Naive thymus-derived CD8-positive, alpha-beta T cell (primary cell): Measurements from ENCODE around the gene KDM8. TPM values are rescaled to one million over a fixed set of nuclear protein-coding genes. Genes with fewer than 3 reads are reported as not detected.

Experiments used
- ATAC-seq, 2 donors: fragments of 150-1000 bp; cut with Tn5 transposase in 1 of 2; sonication (Bioruptor Pico), chemical (Tn5 transposase) in 1 of 2; 1 replicate in 1 of 2; 2 replicates in 1 of 2; pipeline ENCODE4 v1.10.0; 2021; ENCODE audit warnings: mild to moderate bottlenecking in 2 of 2, moderate library complexity in 2 of 2
- POLR2A ChIA-PET: fragments of 350-600 bp; sonication (Branson Sonifier 250); formaldehyde crosslinking; loops from one replicate; lab custom pipeline; 2021; ENCODE audit warnings: antibody characterized with exemption; lab: Charles Lee
- DNase-seq, 10 donors: peaks; one replicate each; pipeline versions ENCODE4 v3.0.0 to v3.0.0-alpha.2; 2020 to 2022
- H3K27ac Mint-ChIP-seq, 10 donors: one replicate each; pipeline ENCODE4 v1.8.0; 2020 to 2022; ENCODE audit warnings: mild to moderate bottlenecking in 10 of 10, mixed read lengths in 10 of 10, moderate library complexity in 4 of 10, inconsistent platforms in 1 of 10
- H3K27me3 Mint-ChIP-seq, 5 donors: one replicate each; pipeline ENCODE4 v1.8.0; 2021 to 2022; ENCODE audit warnings: mixed read lengths in 5 of 5
- H3K36me3 Mint-ChIP-seq, 3 donors: one replicate each; pipeline ENCODE4 v1.8.0; 2020 to 2022; ENCODE audit warnings: mixed read lengths in 3 of 3, mild to moderate bottlenecking in 2 of 3, inconsistent platforms in 1 of 3
- H3K4me1 Mint-ChIP-seq, 4 donors: one replicate each; pipeline ENCODE4 v1.8.0; 2021 to 2022; ENCODE audit warnings: mixed read lengths in 4 of 4
- H3K4me3 Mint-ChIP-seq, 10 donors: one replicate each; pipeline ENCODE4 v1.8.0; 2020 to 2022; ENCODE audit warnings: mild to moderate bottlenecking in 10 of 10, mixed read lengths in 10 of 10, moderate library complexity in 6 of 10, inconsistent platforms in 1 of 10
- H3K9me3 Mint-ChIP-seq, 9 donors: one replicate each; pipeline ENCODE4 v1.8.0; 2020 to 2022; ENCODE audit warnings: mixed read lengths in 9 of 9, mild to moderate bottlenecking in 3 of 9, inconsistent platforms in 1 of 9, moderate library complexity in 1 of 9
- polyA plus RNA-seq, 3 donors: library from polyadenylated mRNA; unstranded; fragments of 300-500 nt; fragmentation: Illumina TruSeq; gene quantifications; one replicate each; pipeline ENCODE4 v1.2.3, GENCODE V29; 2021
- total RNA-seq, 8 experiments: library from RNA in 2 of 8; stranded (reverse) in 2 of 8; gene quantifications; one replicate each; pipeline ENCODE4 v1.2.3 and lab custom pipeline; 2021 to 2026

KDM8 gene
- total and polyA plus RNA-seq, 5 experiments from 2014 or later: 3.8 to 35.0 (median 6.2) TPM

DNA sequence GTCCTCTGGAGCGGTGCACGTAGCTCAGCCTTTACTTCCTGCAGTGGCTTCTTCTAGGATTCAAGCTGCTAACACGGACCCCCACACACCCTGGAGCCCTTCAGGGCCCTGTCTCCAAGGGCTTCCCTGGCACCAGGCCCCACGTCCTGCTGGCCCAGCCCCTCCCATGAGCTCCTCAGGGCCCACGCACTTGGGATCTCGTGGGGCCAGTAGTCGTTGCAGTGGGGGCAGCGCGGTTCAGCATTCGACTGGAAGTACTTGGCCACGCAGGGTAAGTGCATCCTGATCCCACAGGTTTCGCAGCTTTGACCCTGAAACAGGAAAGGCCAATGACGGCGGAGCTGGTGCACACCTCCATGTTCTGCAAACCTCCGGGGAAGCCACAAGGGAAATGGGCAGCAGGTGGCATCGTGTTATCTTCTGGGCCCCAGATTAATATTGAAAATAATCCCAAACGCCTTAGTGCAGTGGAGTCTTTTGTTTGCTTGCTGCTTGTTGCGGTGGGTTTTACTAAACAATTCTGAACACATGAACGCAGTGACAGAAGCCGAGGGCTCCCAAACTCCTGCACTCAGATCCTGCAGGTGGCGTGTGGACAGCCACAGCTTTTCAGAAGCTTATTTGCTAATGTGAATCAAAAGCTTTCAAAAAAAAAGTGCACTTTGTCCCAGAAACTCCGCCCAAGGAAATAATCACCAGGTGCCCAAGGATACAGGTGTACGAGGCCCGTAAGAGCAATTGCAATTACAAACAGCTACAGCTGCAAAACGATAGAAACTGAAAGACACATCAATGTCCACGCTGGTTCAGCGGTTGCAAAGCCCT lies 22.4 kb downstream of the KDM8 start:
- peak overlapping the region in 2 of 10 donors; percentile 15 to 50 for H3K4me3 Mint-ChIP-seq

DNA sequence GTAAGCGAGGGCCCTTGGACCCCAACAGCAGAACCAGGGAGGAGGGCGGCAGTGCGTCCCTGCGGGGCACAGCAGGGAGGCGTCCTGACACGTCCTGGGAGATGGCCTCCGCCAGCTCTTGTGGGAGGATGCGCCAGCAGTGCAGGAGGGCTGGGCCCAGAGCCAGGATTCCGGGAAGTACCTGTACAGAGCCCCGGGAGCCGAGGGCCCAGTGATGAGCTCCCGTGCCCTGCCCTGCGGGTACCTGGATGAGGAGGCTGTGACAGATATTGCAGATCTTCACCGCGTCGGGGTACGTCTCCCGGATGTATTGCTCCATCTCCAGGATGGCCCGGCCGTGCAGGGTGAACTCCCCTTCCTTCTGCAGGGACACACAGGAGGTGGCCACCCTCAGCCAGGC lies 23.1 kb downstream of the KDM8 start:
- H3K27me3 Mint-ChIP-seq: no peaks in the 10 kb centered on the region
- H3K27ac Mint-ChIP-seq: peak overlapping the region; percentile 34 to 92 (median 84)
- H3K36me3 Mint-ChIP-seq: peaks cover 0 to 25% (median 2%) of the 10 kb centered on the region in 3 donors
- DNase-seq: no peak
- ATAC-seq: no peak
- H3K4me3 Mint-ChIP-seq: no peak overlapping the region
- H3K9me3 Mint-ChIP-seq: no peaks in the 10 kb centered on the region
- H3K4me1 Mint-ChIP-seq: peaks cover 24 to 60% (median 54%) of the 10 kb centered on the region in 4 donors
- POLR2A ChIA-PET: interaction anchor here (1.1 to 4.6 kb wide), 6 partner anchors 9 to 238 kb away, joined by 3 to 27 read pairs (median 6); partner anchors contain the start of gene KDM8

More for the DNA sequence above, 22.4 kb downstream of the KDM8 start:
- no peaks in the 10 kb centered on the region for H3K27me3 Mint-ChIP-seq
- DNase-seq: no peak
- POLR2A ChIA-PET: interaction anchor here (0.8 to 4.6 kb wide), 11 partner anchors 9 to 238 kb away, joined by 3 to 27 read pairs (median 5); partner anchors contain the start of gene KDM8
- H3K36me3 Mint-ChIP-seq: peaks cover 0 to 25% (median 2%) of the 10 kb centered on the region in 3 donors
- peaks cover 20 to 52% (median 48%) of the 10 kb centered on the region in 4 donors for H3K4me1 Mint-ChIP-seq
- no peak for ATAC-seq
- H3K27ac Mint-ChIP-seq: peak overlapping the region; percentile 34 to 90 (median 82)
- H3K9me3 Mint-ChIP-seq: no peaks in the 10 kb centered on the region

DNA sequence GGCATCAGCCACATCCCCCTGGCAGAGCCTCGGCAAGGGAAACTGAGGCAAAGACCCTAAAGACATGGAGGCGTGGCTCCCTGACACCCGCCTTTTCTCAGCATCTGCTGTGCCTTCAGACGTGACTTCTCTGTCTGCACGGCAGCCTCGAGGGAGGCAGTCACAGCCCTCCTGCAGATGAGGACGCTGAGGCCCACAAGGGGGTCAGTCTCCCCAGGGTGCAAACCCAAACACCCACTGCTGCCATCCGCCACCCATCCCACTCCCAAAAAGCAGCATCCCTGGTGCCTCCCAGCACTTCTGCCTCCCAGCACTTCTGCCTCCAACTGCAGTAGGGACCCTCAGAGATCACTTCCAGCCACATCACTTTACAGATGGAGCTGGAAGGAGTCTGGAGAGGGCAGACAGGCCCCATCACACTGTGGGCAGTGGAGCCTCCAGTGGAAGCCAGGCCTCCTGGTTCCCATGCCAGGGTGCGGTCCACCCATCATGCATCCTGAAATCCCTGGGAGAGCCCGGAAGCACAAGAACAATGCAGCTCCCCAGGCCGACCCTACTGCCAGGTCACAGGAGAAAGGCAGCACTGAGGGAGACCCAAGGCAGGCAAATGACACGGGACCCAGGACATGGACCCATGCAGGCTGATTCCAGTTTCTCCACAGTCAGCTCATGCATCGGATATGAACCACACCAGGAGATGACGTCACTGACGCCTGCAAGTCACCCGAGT lies 23.8 kb downstream of the KDM8 start:
- H3K27me3 Mint-ChIP-seq: no peaks in the 10 kb centered on the region
- H3K4me1 Mint-ChIP-seq: peaks cover 27 to 66% (median 60%) of the 10 kb centered on the region in 4 donors
- H3K36me3 Mint-ChIP-seq: peaks cover 0 to 25% (median 2%) of the 10 kb centered on the region in 3 donors
- H3K4me3 Mint-ChIP-seq: peak overlapping the region in 1 of 10 donors; percentile 33
- H3K9me3 Mint-ChIP-seq: no peaks in the 10 kb centered on the region
- POLR2A ChIA-PET: interaction anchor here (0.6 to 4.6 kb wide), 7 partner anchors 8 to 128 kb away, joined by 3 to 27 read pairs (median 5); partner anchors contain the start of gene KDM8
- DNase-seq (peak in 1 of 10 donors; percentile 2), ATAC-seq (no peak)
- H3K27ac Mint-ChIP-seq: peak overlapping the region; percentile 34 to 92 (median 81)

DNA sequence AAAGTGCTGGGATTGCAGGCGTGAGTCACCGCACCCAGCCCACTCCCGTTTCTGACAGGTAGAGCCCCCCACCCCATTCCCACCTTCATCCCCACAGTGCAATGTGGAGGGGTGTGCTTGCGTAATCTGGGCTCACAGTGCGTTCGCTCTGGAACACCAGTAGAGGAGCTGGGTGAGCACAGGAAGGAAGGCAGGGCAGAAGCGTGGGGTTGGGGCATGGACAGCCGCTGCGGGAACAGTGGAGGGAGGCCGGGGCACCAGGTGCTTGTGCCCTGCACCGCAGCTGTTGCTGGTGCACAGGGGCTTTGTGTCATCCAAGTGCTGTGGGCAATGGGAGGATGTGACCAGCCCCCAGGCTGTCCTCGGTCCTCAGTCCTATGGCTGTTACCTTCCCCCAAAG lies 24.7 kb downstream of the KDM8 start:
- DNase-seq (peak in 1 of 10 donors; percentile 8), ATAC-seq (no peak)
- no peaks in the 10 kb centered on the region for H3K27me3 Mint-ChIP-seq
- H3K27ac Mint-ChIP-seq: peak overlapping the region in 9 of 10 donors; percentile 32 to 100 (median 68)
- no peaks in the 10 kb centered on the region for H3K9me3 Mint-ChIP-seq
- H3K4me3 Mint-ChIP-seq: peak overlapping the region in 6 of 10 donors; percentile 7 to 67 (median 27)
- POLR2A ChIA-PET: interaction anchor here (0.8 to 4.6 kb wide), 4 partner anchors 15 to 222 kb away, joined by 3 to 27 read pairs (median 6); partner anchors contain the start of gene KDM8
- H3K4me1 Mint-ChIP-seq: peaks cover 35 to 75% (median 68%) of the 10 kb centered on the region in 4 donors
- peaks cover 0 to 25% (median 2%) of the 10 kb centered on the region in 3 donors for H3K36me3 Mint-ChIP-seq

DNA sequence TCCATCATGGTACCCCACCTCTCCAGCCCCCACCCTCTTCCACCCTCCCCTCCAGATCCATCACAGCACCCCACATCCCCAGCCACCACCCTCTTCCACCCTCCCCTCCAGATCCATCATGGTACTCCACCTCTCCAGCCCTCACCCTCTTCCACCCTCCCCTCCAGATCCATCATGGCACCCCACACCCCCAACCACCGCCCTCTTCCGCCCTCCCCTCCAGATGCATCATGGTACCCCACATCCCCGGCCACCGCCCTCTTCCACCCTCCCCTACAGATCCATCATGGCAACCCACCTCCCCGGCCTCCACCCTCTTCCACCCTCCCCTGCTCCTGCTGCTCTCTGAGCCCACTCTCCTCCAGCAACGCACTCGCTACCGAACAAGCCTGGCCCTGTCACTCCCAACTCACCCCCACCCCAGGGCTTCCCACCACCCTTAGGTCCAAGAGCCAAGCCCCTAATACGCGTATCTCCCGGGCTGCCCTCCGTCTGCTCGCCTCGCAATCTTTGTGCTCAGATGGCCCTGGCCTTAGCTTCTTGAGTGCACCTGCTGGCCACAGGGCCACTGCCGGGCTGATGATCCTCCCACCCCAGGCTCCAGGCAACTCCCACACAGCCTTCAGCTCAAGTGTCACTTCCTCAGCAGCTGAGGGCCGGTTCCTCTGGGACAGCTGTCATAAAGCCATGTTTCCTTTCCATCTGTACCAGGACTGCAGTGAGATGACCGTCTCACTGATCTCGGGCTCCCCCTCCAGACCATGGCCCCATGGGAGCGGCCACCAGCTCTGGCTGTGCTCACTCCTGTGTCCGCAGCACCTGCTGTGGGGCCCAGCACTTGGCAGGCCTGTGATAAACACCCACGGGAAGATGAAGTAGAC lies 25.5 kb downstream of the KDM8 start:
- DNase-seq (peak in 1 of 10 donors; percentile 50), ATAC-seq (no peak)
- Mint-ChIP-seq H3K27me3 (no peaks in the 10 kb centered on the region), H3K4me1 (peaks cover 38 to 83% (median 76%) of the 10 kb centered on the region in 4 donors), H3K27ac (peak overlapping the region; percentile 74 to 100 (median 94)), H3K36me3 (peaks cover 0 to 23% (median 2%) of the 10 kb centered on the region in 3 donors), H3K4me3 (peak overlapping the region in 8 of 10 donors; percentile 14 to 70 (median 40)), H3K9me3 (no peaks in the 10 kb centered on the region)
- POLR2A ChIA-PET: interaction anchor here (0.6 to 10.8 kb wide), 13 partner anchors 9 to 287 kb away, joined by 3 to 156 read pairs (median 4); partner anchors contain the start of gene KDM8

DNA sequence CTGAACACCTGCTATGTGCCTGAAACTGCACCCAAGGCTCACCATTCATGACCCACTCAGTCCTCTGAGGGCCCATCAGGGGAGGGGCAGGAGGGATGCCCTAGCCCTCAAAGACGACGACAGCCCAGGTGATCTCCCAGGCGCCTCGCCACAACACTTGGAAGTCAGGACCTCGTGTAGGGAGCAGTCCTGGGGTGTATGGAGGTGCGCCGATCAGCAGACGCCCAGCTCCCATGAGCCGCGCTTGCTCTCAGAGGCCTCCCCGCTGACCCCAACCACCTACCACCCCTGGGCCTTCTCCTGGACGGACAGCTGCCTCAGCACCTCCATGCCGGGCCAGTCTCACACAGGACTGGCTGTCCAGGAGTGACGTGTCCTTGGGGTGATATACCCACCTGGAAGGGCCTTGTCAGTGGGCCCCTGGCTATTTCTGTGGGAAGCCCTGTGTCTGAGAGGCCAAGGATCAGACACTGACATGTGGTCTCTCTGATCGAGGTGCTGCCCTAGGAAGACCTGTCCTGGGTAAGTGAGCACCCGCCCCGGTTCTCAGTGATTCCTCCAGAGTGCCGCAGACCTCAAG lies 26.7 kb downstream of the KDM8 start:
- Mint-ChIP-seq H3K4me3 (peak overlapping the region; percentile 66 to 91 (median 84)), H3K9me3 (no peaks in the 10 kb centered on the region), H3K4me1 (peaks cover 37 to 90% (median 83%) of the 10 kb centered on the region in 4 donors), H3K27me3 (no peaks in the 10 kb centered on the region), H3K27ac (peak overlapping the region; percentile 96 to 100 (median 98)), H3K36me3 (peaks cover 0 to 14% (median 4%) of the 10 kb centered on the region in 3 donors)
- POLR2A ChIA-PET: interaction anchor here (0.7 to 10.8 kb wide), 32 partner anchors 8 to 286 kb away, joined by 3 to 156 read pairs (median 6); partner anchors contain the start of genes IL21R, KDM8 and NSMCE1
- ATAC-seq (no peak), DNase-seq (peak in 1 of 10 donors; percentile 57)

DNA sequence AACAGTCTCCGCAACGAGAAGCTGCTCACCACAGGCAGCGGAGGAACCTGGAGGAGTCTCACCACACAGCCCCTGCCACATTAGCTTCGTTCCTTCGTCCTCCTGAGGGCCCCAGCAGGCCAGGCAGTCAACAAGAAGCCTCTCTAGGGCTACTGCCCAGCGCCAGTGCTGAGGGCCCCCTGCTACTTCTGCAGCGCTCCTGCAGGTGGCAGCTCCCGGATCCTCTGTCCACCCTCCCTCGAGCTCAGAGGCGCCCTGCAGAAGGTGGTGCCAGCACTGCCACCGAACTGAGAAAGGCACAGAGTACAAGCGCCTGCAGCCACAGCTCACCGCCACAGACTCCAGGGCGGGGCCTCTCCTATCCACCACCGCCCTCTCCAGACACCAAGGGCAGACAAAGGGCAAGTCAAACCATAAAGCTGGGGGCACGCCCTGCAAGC lies 27.3 kb downstream of the KDM8 start:
- H3K4me3 Mint-ChIP-seq: peak overlapping the region; percentile 66 to 91 (median 84)
- H3K9me3 Mint-ChIP-seq: no peaks in the 10 kb centered on the region
- H3K27me3 Mint-ChIP-seq: no peaks in the 10 kb centered on the region
- ATAC-seq: peak; percentile 57 to 58
- H3K4me1 Mint-ChIP-seq: peaks cover 41 to 90% (median 86%) of the 10 kb centered on the region in 4 donors
- H3K36me3 Mint-ChIP-seq: peaks cover 0 to 12% (median 4%) of the 10 kb centered on the region in 3 donors
- POLR2A ChIA-PET: interaction anchor here (0.6 to 10.8 kb wide), 30 partner anchors 8 to 285 kb away, joined by 3 to 156 read pairs (median 6); partner anchors contain the start of genes IL21R, KDM8 and NSMCE1
- DNase-seq: peak; percentile 53 to 90 (median 76)
- H3K27ac Mint-ChIP-seq: peak overlapping the region; percentile 96 to 100 (median 98)

DNA sequence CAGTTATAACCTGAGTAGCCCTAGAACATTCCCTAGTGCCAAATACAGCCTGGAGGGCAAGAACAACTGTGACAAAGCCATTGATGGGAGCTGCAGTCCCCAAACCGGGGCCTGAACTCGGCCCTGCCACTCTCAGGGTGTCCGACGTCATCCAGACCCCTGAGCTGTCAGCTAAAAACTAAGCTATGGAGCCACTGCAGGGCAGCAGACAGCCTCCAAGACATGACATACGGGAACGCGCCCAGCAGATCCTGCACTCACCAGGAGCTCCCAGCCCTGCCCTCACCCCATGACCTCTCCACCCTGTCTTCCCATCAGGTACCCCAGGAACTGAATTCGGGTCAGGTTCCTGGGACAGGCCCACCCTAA lies 28.4 kb downstream of the KDM8 start:
- DNase-seq (no peak), ATAC-seq (no peak)
- H3K9me3 Mint-ChIP-seq: no peaks in the 10 kb centered on the region
- no peaks in the 10 kb centered on the region for H3K27me3 Mint-ChIP-seq
- peaks cover 39 to 91% (median 84%) of the 10 kb centered on the region in 4 donors for H3K4me1 Mint-ChIP-seq
- peak overlapping the region; percentile 98 to 100 (median 98) for H3K27ac Mint-ChIP-seq
- peaks cover 0 to 5% (median 1%) of the 10 kb centered on the region in 3 donors for H3K36me3 Mint-ChIP-seq
- peak overlapping the region; percentile 66 to 91 (median 83) for H3K4me3 Mint-ChIP-seq
- POLR2A ChIA-PET: interaction anchor here (0.8 to 10.8 kb wide), 20 partner anchors 9 to 230 kb away, joined by 3 to 156 read pairs (median 6); partner anchors contain the start of genes KDM8 and NSMCE1

DNA sequence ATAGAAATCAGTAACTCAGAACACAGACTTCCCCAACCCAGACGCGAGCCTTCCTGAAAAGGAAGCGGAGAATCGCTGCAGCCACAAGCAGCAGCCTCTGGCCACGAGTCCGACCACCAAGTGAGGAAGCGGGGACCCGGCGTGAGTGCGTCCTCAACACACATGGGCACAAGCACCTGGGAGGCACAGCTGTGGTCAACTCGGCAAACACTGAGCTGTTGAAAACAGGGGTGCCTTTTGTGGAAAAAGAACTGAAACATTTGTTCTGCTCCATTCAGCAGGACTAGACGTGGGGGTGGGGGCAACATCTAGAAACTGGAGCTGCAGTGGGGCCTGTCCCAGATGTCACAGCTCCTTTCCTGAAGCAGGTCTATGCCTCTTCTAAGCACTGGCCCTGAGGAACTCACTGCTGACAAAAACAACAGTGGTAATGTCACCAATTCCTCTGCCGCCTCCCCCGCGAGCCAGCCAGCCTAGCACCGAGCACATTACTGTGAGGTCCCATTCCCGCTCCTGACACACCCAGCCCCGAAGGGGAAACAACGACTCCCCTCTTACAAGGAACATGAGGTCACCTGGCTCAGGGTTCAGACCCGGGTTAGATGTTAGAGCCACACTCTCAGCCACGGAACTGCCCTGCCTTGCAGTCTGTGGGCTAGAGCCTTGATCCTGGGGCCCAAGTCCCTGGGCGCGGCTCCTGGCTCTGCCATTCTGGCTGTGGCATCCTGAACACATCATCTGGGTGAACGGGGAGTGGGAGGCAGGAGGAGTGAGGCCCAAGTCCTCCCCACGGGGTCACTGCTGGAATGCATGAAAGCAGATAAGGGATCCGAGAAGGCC lies 29.0 kb downstream of the KDM8 start:
- peak overlapping the region; percentile 98 to 100 (median 98) for H3K27ac Mint-ChIP-seq

More for the DNA sequence above, 29.0 kb downstream of the KDM8 start:
- Mint-ChIP-seq H3K9me3 (no peaks in the 10 kb centered on the region), H3K4me1 (peaks cover 44 to 92% (median 85%) of the 10 kb centered on the region in 4 donors), H3K27me3 (no peaks in the 10 kb centered on the region), H3K36me3 (peaks cover 0 to 5% (median 1%) of the 10 kb centered on the region in 3 donors), H3K4me3 (peak overlapping the region; percentile 66 to 91 (median 82))
- DNase-seq (peak in 5 of 10 donors; percentile 23 to 67 (median 28)), ATAC-seq (peak in 1 of 2 donors; percentile 2)
- POLR2A ChIA-PET: interaction anchor here (0.8 to 10.8 kb wide), 18 partner anchors 10 to 230 kb away, joined by 3 to 156 read pairs (median 8); partner anchors contain the start of gene KDM8
